HUES64 (cell line): ENCODE measurements around the gene PTPRN2.

Experiments used
- H3K27ac ChIP-seq: 2 replicates; pipeline ENCODE4 v1.7.0; 2013; ENCODE audit warnings: low read depth, low read length, inconsistent platforms
- H3K27me3 ChIP-seq: 2 replicates; pipeline ENCODE4 v1.6.1; 2013; ENCODE audit warnings: mild to moderate bottlenecking, low read length; ENCODE audit not compliant: insufficient read depth
- H3K36me3 ChIP-seq: 2 replicates; pipeline ENCODE4 v1.6.1; 2013; ENCODE audit warnings: mild to moderate bottlenecking, low read length; ENCODE audit not compliant: insufficient read depth
- H3K4me1 ChIP-seq: 2 replicates; pipeline ENCODE4 v1.6.1; 2013; ENCODE audit warnings: mild to moderate bottlenecking, low read length, moderate library complexity; ENCODE audit not compliant: insufficient read depth
- H3K4me3 ChIP-seq: 2 replicates; pipeline ENCODE4 v1.5.1; 2013; ENCODE audit warnings: mild to moderate bottlenecking, low read length, moderate library complexity
- H3K9ac ChIP-seq: 2 replicates; pipeline ENCODE4 v1.6.1; 2013; ENCODE audit warnings: mild to moderate bottlenecking, low read depth, low read length
- H3K9me3 ChIP-seq: 2 replicates; pipeline ENCODE4 v1.6.1; 2013; ENCODE audit warnings: low read depth, low read length; ENCODE audit not compliant: insufficient read depth
- WGBS: fragments of 150-250, 120-280 bp; methylation state at CpG from one replicate; pipeline ENCODE4 v1.1.7; 2013; ENCODE audit warnings: missing lambda C conversion rate; 5-methylcytosine and 5-hydroxymethylcytosine counted together

PTPRN2 gene

DNA sequence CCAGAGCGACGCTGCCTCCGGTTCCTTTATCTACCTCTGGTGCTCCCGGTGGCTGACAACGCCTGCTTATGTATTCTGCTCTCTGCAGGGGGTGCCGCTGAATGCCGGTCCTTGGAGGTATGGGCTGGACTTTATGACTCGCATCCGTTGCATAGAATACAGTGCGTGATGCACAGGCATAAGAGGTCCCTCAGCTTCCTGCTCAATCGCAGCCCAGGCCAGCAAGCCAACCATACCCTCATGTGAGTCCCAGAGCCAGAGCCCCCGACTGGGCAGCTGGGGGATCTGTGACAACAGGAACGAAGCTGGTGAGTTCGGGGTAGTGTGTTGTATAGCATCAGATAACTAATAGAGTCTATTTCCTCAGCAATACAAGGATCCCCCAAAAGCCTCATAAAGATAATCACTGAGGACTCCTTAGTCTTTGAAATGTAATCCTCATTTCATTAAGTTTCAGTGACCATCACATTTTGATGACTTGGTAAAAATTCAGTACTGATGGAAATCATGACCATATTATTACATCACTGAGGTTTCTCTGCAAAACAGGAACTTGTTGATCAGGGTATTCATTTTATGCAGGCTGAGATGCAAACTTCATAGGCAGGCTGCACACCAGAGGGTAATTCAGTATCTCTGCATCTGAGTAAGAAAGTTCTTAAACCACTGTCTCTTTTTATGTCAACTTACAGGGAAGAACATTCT, 607.8 kb downstream of the PTPRN2 start:
- Histone ChIP-seq H3K4me1 (no peaks in the 10 kb centered on the region), H3K9ac (no peak overlapping the region), H3K27ac (no peak overlapping the region), H3K4me3 (no peak overlapping the region), H3K9me3 (peaks cover 89% of the 10 kb centered on the region), H3K36me3 (no peaks in the 10 kb centered on the region), H3K27me3 (no peaks in the 10 kb centered on the region)
- WGBS, result 94% methylated on average over 11 of the region's 14 CpGs

DNA sequence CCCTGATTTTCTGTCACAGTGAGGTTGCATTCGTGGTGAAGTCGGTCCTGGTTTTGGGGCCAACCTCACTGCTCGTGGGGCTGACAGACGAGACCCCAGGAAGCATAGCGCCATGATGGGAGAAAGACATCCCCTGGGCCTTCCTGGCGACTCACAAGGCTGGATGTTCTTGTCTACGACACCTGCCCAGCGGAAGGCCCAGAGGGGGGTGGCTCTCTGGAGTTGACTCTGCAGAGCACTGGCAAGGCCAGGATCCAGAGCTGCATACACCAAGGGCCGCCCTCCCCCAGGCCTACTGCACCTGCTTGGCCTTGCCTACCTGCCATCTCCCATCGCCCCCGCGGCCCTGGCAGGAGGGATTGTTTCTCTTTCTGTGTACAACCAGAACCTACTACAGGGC, 608.9 kb downstream of the PTPRN2 start:
- WGBS, result 83% methylated on average over 12 of the region's 12 CpGs
- Histone ChIP-seq H3K36me3 (no peaks in the 10 kb centered on the region), H3K9me3 (peaks cover 92% of the 10 kb centered on the region)

GRCh38 chr7:157977717-157978496, 609.7 kb downstream of the PTPRN2 start:
- Histone ChIP-seq H3K4me3 (no peak overlapping the region), H3K4me1 (no peaks in the 10 kb centered on the region), H3K27ac (no peak overlapping the region), H3K27me3 (no peaks in the 10 kb centered on the region), H3K9me3 (peaks cover 94% of the 10 kb centered on the region), H3K36me3 (no peaks in the 10 kb centered on the region), H3K9ac (no peak overlapping the region)
- 82% methylated on average over 20 of the region's 20 CpGs for WGBS

More for the DNA sequence above, 608.9 kb downstream of the PTPRN2 start:
- Histone ChIP-seq H3K4me1 (no peaks in the 10 kb centered on the region), H3K27me3 (no peaks in the 10 kb centered on the region), H3K27ac (no peak overlapping the region), H3K9ac (no peak overlapping the region), H3K4me3 (no peak overlapping the region)

DNA sequence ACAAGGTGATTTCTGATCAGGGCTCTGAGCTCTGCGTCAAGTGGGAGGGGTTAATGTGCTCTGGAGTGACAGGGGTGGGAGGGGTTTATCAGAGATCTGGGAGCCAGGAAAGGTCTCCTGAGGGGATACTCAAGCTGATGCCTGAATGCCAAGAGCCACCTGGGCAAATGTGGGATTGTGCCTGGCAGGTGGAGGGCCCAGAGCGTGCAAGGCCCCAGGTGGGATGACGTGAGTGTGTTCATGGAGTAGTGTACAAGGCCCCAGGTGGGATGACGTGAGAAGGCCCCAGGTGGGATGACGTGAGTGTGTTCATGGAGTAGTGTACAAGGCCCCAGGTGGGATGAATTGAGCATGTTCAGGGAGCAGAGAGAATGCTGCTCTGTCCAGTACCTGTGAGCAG, 610.3 kb downstream of the PTPRN2 start:
- Histone ChIP-seq H3K9me3 (peaks cover 94% of the 10 kb centered on the region), H3K36me3 (no peaks in the 10 kb centered on the region), H3K27me3 (no peaks in the 10 kb centered on the region), H3K4me1 (no peaks in the 10 kb centered on the region), H3K27ac (no peak overlapping the region), H3K4me3 (no peak overlapping the region), H3K9ac (no peak overlapping the region)
- WGBS, result 68% methylated on average over 5 of the region's 5 CpGs

DNA sequence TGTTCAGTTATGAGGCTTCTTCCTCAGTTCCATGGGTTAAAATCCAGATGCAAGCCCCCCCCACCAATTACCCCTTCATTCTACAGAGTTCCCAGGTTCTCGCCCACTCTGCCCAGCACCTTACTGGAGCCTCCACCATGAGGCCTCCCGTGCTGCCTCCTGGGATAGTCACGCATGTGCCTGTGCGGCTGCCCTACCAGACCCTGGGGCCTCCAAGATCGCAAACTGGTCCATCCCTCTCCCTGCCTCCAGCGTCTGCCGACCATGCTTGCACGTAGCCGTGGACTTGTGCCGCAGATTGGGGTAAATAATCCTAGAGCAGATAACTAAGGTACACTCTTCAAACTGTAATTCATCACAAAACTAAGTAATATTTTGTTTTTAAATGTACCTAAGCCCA, 611.2 kb downstream of the PTPRN2 start:
- no peak overlapping the region for H3K9ac ChIP-seq
- no peaks in the 10 kb centered on the region for H3K4me1 ChIP-seq
- H3K36me3 ChIP-seq, result no peaks in the 10 kb centered on the region
- WGBS, result 92% methylated on average over 10 of the region's 10 CpGs
- no peak overlapping the region for H3K4me3 ChIP-seq
- peaks cover 97% of the 10 kb centered on the region for H3K9me3 ChIP-seq
- H3K27ac ChIP-seq, result no peak overlapping the region
- no peaks in the 10 kb centered on the region for H3K27me3 ChIP-seq

GRCh38 chr7:157975401-157976372, 611.9 kb downstream of the PTPRN2 start:
- Histone ChIP-seq H3K36me3 (no peaks in the 10 kb centered on the region), H3K9me3 (peaks cover 97% of the 10 kb centered on the region), H3K4me3 (no peak overlapping the region), H3K27ac (no peak overlapping the region), H3K4me1 (no peaks in the 10 kb centered on the region), H3K9ac (no peak overlapping the region), H3K27me3 (no peaks in the 10 kb centered on the region)
- 84% methylated on average over 21 of the region's 21 CpGs for WGBS

GRCh38 chr7:157974678-157975230, 612.9 kb downstream of the PTPRN2 start:
- Histone ChIP-seq H3K27me3 (no peaks in the 10 kb centered on the region), H3K36me3 (no peaks in the 10 kb centered on the region), H3K4me1 (no peaks in the 10 kb centered on the region), H3K27ac (no peak overlapping the region), H3K4me3 (no peak overlapping the region), H3K9ac (no peak overlapping the region), H3K9me3 (peaks cover 98% of the 10 kb centered on the region)
- WGBS, result 73% methylated on average over 11 of the region's 11 CpGs

DNA sequence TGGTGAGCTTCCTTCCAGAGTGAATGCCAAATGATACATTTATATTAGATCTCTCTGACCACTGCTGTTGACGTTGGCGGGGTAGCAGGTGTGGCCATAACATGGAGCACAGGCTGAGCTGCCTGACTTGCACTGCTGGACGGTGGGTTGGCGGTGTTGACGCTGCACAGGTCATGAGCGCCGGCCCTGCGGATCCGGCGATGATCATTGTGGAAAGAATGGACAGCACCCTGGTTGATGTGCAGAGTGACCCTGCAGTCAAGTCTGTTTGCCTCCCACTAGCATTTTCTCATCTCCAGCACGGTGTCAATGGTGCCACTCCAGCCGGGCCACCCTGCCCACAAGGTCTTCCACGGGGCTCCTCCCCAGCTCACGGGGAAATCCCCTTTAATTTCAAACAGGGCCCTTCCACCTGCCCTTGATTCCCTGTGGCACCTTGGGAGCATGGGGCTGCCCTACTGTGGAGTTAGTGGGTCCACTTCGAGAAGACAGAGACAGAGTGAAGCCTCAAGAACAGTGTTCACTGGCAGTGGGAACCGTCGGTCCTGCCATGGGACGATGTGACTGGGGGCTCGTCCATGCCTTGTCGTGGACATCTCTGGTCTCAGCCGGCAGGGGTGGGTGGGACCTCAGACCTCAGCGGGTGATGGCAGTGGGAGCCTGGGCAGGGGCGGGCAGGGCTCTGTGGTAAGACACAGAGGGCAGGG, 613.5 kb downstream of the PTPRN2 start:
- H3K27ac ChIP-seq, result no peak overlapping the region
- no peaks in the 10 kb centered on the region for H3K36me3 ChIP-seq
- WGBS, result 90% methylated on average over 23 of the region's 23 CpGs

DNA sequence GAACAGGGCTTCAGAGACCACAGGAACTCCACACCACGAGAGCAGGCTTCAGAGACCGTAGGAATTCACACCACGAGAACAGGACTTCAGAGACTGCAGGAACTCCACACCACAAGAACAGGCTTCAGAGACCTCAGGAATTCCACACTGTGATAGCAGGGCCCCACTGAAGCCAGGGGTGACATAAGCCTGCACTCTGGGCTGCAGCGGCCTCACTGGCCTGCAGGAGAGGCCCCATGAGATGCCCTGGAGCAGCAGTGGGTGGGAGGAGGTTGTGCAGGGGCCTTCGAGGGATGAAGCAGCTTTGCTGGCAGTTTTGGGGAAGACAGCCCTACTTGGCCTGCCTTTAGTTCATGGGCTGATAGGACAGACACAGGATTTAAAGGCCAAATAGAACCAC, 614.7 kb downstream of the PTPRN2 start:
- WGBS, result 84% methylated on average over 5 of the region's 5 CpGs
- no peaks in the 10 kb centered on the region for H3K27me3 ChIP-seq
- no peak overlapping the region for H3K27ac ChIP-seq
- no peaks in the 10 kb centered on the region for H3K36me3 ChIP-seq
- H3K4me3 ChIP-seq, result no peak overlapping the region
- H3K9ac ChIP-seq, result no peak overlapping the region
- H3K4me1 ChIP-seq, result no peaks in the 10 kb centered on the region
- H3K9me3 ChIP-seq, result peaks cover 98% of the 10 kb centered on the region

More for the DNA sequence above, 613.5 kb downstream of the PTPRN2 start:
- H3K27me3 ChIP-seq, result no peaks in the 10 kb centered on the region
- H3K4me1 ChIP-seq, result no peaks in the 10 kb centered on the region
- peaks cover 98% of the 10 kb centered on the region for H3K9me3 ChIP-seq
- no peak overlapping the region for H3K9ac ChIP-seq
- H3K4me3 ChIP-seq, result no peak overlapping the region

GRCh38 chr7:157971501-157971900, 616.1 kb downstream of the PTPRN2 start:
- no peaks in the 10 kb centered on the region for H3K4me1 ChIP-seq
- 84% methylated on average over 5 of the region's 5 CpGs for WGBS
- no peaks in the 10 kb centered on the region for H3K27me3 ChIP-seq
- no peaks in the 10 kb centered on the region for H3K36me3 ChIP-seq
- H3K9ac ChIP-seq, result no peak overlapping the region
- H3K27ac ChIP-seq, result no peak overlapping the region
- peaks cover 98% of the 10 kb centered on the region for H3K9me3 ChIP-seq
- no peak overlapping the region for H3K4me3 ChIP-seq
